OCI-LY7 (cell line): ENCODE measurements around the gene S100A3. TPM values are rescaled to one million over a fixed set of nuclear protein-coding genes. Genes with fewer than 3 reads are reported as not detected.
"Not testable (repeated sequence)": the region's sequence is repeated elsewhere in the genome, so short reads cannot be mapped to it uniquely, and the experiment has no call there.

ENCODE experiments used
- BruUV-seq: library from RNA; stranded (reverse); fragments of 400-500 nt; replicated peaks from 2 replicates; lab custom pipeline; 2021; lab: Mats Ljungman, UMichigan
- CTCF ChIA-PET: fragments of 300-600 bp; sonication (Branson Sonifier 250); formaldehyde crosslinking; loops from one replicate; lab custom pipeline; 2022; ENCODE audit warnings: antibody characterized with exemption; ENCODE audit not compliant: unreplicated experiment; lab: Charles Lee
- POLR2A ChIA-PET: fragments of 300-600 bp; sonication (Branson Sonifier 250); formaldehyde crosslinking; loops from one replicate; lab custom pipeline; 2022; ENCODE audit warnings: antibody characterized with exemption; lab: Charles Lee
- DNase-seq: peaks from one replicate; pipeline ENCODE4 v3.0.0-alpha.2; 2015; ENCODE audit warnings: low spot score
- H2AFZ ChIP-seq: fragments of 200-600 bp; sonication (generic), shearing (Covaris generic); 2 replicates; pipeline ENCODE4 v1.6.1; 2014; ENCODE audit warnings: mild to moderate bottlenecking, antibody characterized with exemption, low read length, moderate library complexity
- H3K27ac ChIP-seq: fragments of 200-600 bp; sonication (generic); 2 replicates; pipeline ENCODE4 v1.5.1; 2014; ENCODE audit warnings: mixed run types, low read depth, mild to moderate bottlenecking, moderate library complexity, low read length, inconsistent platforms; ENCODE audit not compliant: poor library complexity, severe bottlenecking
- H3K36me3 ChIP-seq: fragments of 200-600 bp; sonication (generic); 2 replicates; pipeline ENCODE4 v1.6.1; 2014; ENCODE audit warnings: mild to moderate bottlenecking, antibody characterized with exemption, low read length, moderate library complexity, mixed read lengths; ENCODE audit not compliant: insufficient read depth
- H3K4me1 ChIP-seq: fragments of 200-600 bp; sonication (generic); 2 replicates; pipeline ENCODE4 v1.5.1; 2014; ENCODE audit warnings: mild to moderate bottlenecking, low read length; ENCODE audit not compliant: insufficient read depth, poor library complexity, severe bottlenecking
- H3K4me2 ChIP-seq: fragments of 200-600 bp; sonication (generic); 2 replicates; pipeline ENCODE4 v1.6.1; 2014; ENCODE audit warnings: mild to moderate bottlenecking, low read length
- H3K4me3 ChIP-seq: fragments of 200-600 bp; sonication (generic); 2 replicates; pipeline ENCODE4 v1.5.1; 2014; ENCODE audit warnings: mild to moderate bottlenecking, low read depth, low read length; ENCODE audit not compliant: poor library complexity, severe bottlenecking
- H3K79me2 ChIP-seq: fragments of 200-600 bp; sonication (generic); 2 replicates; pipeline ENCODE4 v1.6.1; 2016; ENCODE audit warnings: low read depth, mild to moderate bottlenecking, low read length, moderate library complexity, mixed read lengths; ENCODE audit not compliant: insufficient read depth
- H3K9me2 ChIP-seq: fragments of 200-600 bp; sonication (generic); 2 replicates; pipeline ENCODE4 v1.6.1; 2016; ENCODE audit warnings: mild to moderate bottlenecking, low read length, mixed read lengths; ENCODE audit not compliant: insufficient read depth
- H3K9me3 ChIP-seq: fragments of 200-600 bp; sonication (generic); 2 replicates; pipeline ENCODE4 v1.6.1; 2014; ENCODE audit warnings: mild to moderate bottlenecking, mixed run types, low read length, mixed read lengths
- H4K20me1 ChIP-seq: fragments of 200-600 bp; sonication (generic); 2 replicates; pipeline ENCODE4 v1.6.1; 2014; ENCODE audit warnings: mild to moderate bottlenecking, antibody characterized with exemption, low read length, moderate library complexity, mixed read lengths; ENCODE audit not compliant: insufficient read depth
- CTCF ChIP-seq: fragments of 200-600 bp; sonication (generic); conservative IDR thresholded peaks from 2 replicates; pipeline ENCODE4 v1.5.1; 2014; ENCODE audit warnings: mild to moderate bottlenecking, antibody characterized with exemption, low read length, moderate library complexity, mixed read lengths
- EZH2phosphoT487 ChIP-seq: fragments of 200-600 bp; sonication (generic); IDR thresholded peaks from 2 replicates; pipeline ENCODE4 v1.6.1; 2018; ENCODE audit warnings: low read depth, borderline replicate concordance, mild to moderate bottlenecking, mixed run types, antibody characterized with exemption, low read length, moderate library complexity, mixed read lengths
- intact Hi-C: fragments of 100-400 bp; cut with micrococcal nuclease; formaldehyde crosslinking; loops from one replicate; pipeline ENCODE4 v1.10.0; 2022; ENCODE audit not compliant: unreplicated experiment
- total RNA-seq, 2 experiments: library from RNA; depleted of rRNA in 1 of 2; stranded (reverse); fragments of >200 nt in 1 of 2; shearing (Covaris generic) in 1 of 2; gene quantifications; 2 replicates each; pipeline ENCODE4 v1.2.3, GENCODE V29; 2014 to 2022

The S100A3 gene
- total RNA-seq, 2 experiments from 2014 or later: not detected

- H2AFZ ChIP-seq: peak overlapping the region; percentile 39; the same call in 1 of the 2 replicates
- TF ChIP-seq CTCF (no peak), EZH2phosphoT487 (no peak)
- intact Hi-C loops: no loop called here
- H3K36me3 ChIP-seq: no peaks in the 10 kb centered on the region
- no peaks in the 10 kb centered on the region for H3K9me3 ChIP-seq
- POLR2A ChIA-PET: interaction anchor here (1.3 kb wide), 1 partner anchor 20 kb away, joined by 5 read pairs; no protein-coding TSS in a partner anchor
- H3K27ac ChIP-seq: no peak overlapping the region
- no peak overlapping the region for H3K4me2 ChIP-seq
- BruUV-seq: no TSS peak
- CTCF ChIA-PET: no interaction called here
- no peaks in the 10 kb centered on the region for H4K20me1 ChIP-seq
- H3K4me3 ChIP-seq: no peak overlapping the region
- no peaks in the 10 kb centered on the region for H3K79me2 ChIP-seq
- no peaks in the 10 kb centered on the region for H3K4me1 ChIP-seq
- no peak for DNase-seq
- no peaks in the 10 kb centered on the region for H3K9me2 ChIP-seq
Observed at GRCh38 chr1:153586347-153586746, 37.3 kb upstream of the S100A3 start.

GRCh38 chr1:153585006-153585405 lies 35.9 kb upstream of the S100A3 start:
- ChIA-PET CTCF (no interaction called here), POLR2A (interaction anchor here (1.0 to 1.4 kb wide), 2 partner anchors 13 kb away, joined by 3 to 5 read pairs; no protein-coding TSS in a partner anchor)
- H3K9me2 ChIP-seq: no peaks in the 10 kb centered on the region
- no peaks in the 10 kb centered on the region for H4K20me1 ChIP-seq
- no peak overlapping the region for H2AFZ ChIP-seq
- H3K4me2 ChIP-seq: no peak overlapping the region
- no peak overlapping the region for H3K4me3 ChIP-seq
- no peaks in the 10 kb centered on the region for H3K9me3 ChIP-seq
- TF ChIP-seq EZH2phosphoT487: no peak
- no peak for TF ChIP-seq CTCF
- BruUV-seq: no TSS peak
- no peaks in the 10 kb centered on the region for H3K4me1 ChIP-seq
- no peak for DNase-seq
- no peaks in the 10 kb centered on the region for H3K36me3 ChIP-seq
- H3K27ac ChIP-seq: no peak overlapping the region
- intact Hi-C loops: no loop called here
- H3K79me2 ChIP-seq: no peaks in the 10 kb centered on the region

GRCh38 chr1:153583976-153584375 lies 34.9 kb upstream of the S100A3 start:
- intact Hi-C loops: no loop called here
- H3K27ac ChIP-seq: no peak overlapping the region
- no peak overlapping the region for H3K4me3 ChIP-seq
- H3K36me3 ChIP-seq: no peaks in the 10 kb centered on the region
- POLR2A ChIA-PET: no interaction called here
- CTCF ChIA-PET: no interaction called here
- H3K9me3 ChIP-seq: no peaks in the 10 kb centered on the region
- BruUV-seq: no TSS peak
- no peaks in the 10 kb centered on the region for H3K4me1 ChIP-seq
- no peaks in the 10 kb centered on the region for H3K79me2 ChIP-seq
- no peak for DNase-seq
- no peaks in the 10 kb centered on the region for H3K9me2 ChIP-seq
- TF ChIP-seq EZH2phosphoT487 (no peak), CTCF (no peak)
- H2AFZ ChIP-seq: no peak overlapping the region
- no peak overlapping the region for H3K4me2 ChIP-seq
- H4K20me1 ChIP-seq: no peaks in the 10 kb centered on the region

- H3K27ac ChIP-seq, POLR2A ChIA-PET, H3K9me3 ChIP-seq, H4K20me1 ChIP-seq, H2AFZ ChIP-seq, H3K9me2 ChIP-seq, BruUV-seq, H3K79me2 ChIP-seq, H3K4me1 ChIP-seq, H3K4me2 ChIP-seq, intact Hi-C loops, H3K36me3 ChIP-seq, DNase-seq, H3K4me3 ChIP-seq, CTCF ChIA-PET: not testable (repeated sequence)
Observed at GRCh38 chr1:153583514-153583913, 34.5 kb upstream of the S100A3 start.
